Neural crest cell (in vitro differentiated cells): Measurements from ENCODE around the gene ATRN. TPM values are rescaled to one million over a fixed set of nuclear protein-coding genes. Genes with fewer than 3 reads are reported as not detected.
A peak's percentile ranks its signal among the peaks of the same experiment; 100 is the strongest.
"Not testable (repeated sequence)": the region's sequence is repeated elsewhere in the genome, so short reads cannot be mapped to it uniquely, and the experiment has no call there.

ENCODE experiments used
- DNase-seq: peaks from one replicate; pipeline ENCODE4 v3.0.0; 2021; ENCODE audit warnings: low read depth, mixed read lengths, low spot score
- H3K27ac Mint-ChIP-seq: one replicate; pipeline ENCODE4 v1.8.0; 2021; ENCODE audit warnings: mild to moderate bottlenecking, mixed read lengths; ENCODE audit not compliant: unreplicated experiment
- H3K27me3 Mint-ChIP-seq: 2 replicates; pipeline ENCODE4 v1.8.0; 2021; ENCODE audit warnings: low read depth, mild to moderate bottlenecking, mixed read lengths
- H3K36me3 Mint-ChIP-seq: 2 replicates; pipeline ENCODE4 v1.8.0; 2021; ENCODE audit warnings: low read depth, mild to moderate bottlenecking, mixed read lengths
- H3K4me1 Mint-ChIP-seq: 2 replicates; pipeline ENCODE4 v1.8.0; 2021; ENCODE audit warnings: mixed read lengths
- H3K4me3 Mint-ChIP-seq: one replicate; pipeline ENCODE4 v1.8.0; 2021; ENCODE audit warnings: mild to moderate bottlenecking, mixed read lengths
- H3K9me3 Mint-ChIP-seq: 2 replicates; pipeline ENCODE4 v1.8.0; 2021; ENCODE audit warnings: mixed read lengths
- total RNA-seq: library from RNA; stranded (reverse); gene quantifications from 2 replicates; pipeline ENCODE4 v1.2.1, GENCODE V29; 2021
- TF ChIP-seq, protein P1 (sequence below): fragments of 200-600 bp; sonication (generic); conservative IDR thresholded peaks from 2 replicates; pipeline ENCODE4 v1.5.0; 2021; ENCODE audit warnings: antibody characterized with exemption, mild to moderate bottlenecking

Gene ATRN
- total RNA-seq, 1 donor from 2014 or later: 28.6 TPM

DNA sequence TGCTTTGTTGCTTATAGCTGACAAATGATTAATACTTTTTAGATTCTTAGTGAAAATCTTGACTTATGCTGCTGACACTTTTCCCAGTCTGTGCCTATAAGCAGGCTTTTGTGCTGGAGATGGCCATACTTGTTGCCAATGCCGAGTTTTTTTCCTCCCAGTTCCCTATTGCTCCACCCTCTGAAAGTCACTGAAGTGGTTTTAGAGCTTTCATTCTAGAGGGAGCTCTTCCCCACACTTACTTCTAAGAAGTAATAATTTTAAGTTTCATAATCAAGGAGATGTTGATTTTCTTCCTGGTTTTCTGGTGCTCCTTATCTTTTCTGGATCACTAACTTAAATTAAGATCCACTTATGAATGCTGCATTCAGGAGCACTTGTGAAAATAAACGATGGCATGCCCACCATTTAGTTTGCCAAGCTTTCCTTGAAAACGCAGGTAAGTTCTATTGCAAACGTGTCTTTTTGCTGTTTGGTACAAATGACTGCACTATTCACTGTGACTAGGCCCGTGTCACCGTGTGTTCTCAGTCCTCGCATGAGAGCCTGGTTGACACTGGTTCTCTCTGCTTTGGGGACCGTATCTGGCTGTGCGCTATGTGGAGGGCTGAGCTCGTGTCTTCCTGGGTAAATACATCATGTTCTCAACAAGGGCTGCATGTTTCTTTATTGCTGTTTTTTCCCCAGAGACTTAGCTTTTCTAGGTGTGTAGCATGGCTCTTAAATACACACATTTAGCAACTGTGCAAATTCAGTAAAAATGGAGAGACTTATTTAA, 142.2 kb downstream of the ATRN start:
- H3K27me3 Mint-ChIP-seq: no peaks in the 10 kb centered on the region
- no peak overlapping the region for H3K4me3 Mint-ChIP-seq
- H3K27ac Mint-ChIP-seq: no peak overlapping the region
- TF ChIP-seq, protein P1, sequence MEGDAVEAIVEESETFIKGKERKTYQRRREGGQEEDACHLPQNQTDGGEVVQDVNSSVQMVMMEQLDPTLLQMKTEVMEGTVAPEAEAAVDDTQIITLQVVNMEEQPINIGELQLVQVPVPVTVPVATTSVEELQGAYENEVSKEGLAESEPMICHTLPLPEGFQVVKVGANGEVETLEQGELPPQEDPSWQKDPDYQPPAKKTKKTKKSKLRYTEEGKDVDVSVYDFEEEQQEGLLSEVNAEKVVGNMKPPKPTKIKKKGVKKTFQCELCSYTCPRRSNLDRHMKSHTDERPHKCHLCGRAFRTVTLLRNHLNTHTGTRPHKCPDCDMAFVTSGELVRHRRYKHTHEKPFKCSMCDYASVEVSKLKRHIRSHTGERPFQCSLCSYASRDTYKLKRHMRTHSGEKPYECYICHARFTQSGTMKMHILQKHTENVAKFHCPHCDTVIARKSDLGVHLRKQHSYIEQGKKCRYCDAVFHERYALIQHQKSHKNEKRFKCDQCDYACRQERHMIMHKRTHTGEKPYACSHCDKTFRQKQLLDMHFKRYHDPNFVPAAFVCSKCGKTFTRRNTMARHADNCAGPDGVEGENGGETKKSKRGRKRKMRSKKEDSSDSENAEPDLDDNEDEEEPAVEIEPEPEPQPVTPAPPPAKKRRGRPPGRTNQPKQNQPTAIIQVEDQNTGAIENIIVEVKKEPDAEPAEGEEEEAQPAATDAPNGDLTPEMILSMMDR: no peak
- peaks cover 2% of the 10 kb centered on the region for H3K36me3 Mint-ChIP-seq
- H3K4me1 Mint-ChIP-seq: peaks cover 11% of the 10 kb centered on the region
- H3K9me3 Mint-ChIP-seq: no peaks in the 10 kb centered on the region
- DNase-seq: no peak

DNA sequence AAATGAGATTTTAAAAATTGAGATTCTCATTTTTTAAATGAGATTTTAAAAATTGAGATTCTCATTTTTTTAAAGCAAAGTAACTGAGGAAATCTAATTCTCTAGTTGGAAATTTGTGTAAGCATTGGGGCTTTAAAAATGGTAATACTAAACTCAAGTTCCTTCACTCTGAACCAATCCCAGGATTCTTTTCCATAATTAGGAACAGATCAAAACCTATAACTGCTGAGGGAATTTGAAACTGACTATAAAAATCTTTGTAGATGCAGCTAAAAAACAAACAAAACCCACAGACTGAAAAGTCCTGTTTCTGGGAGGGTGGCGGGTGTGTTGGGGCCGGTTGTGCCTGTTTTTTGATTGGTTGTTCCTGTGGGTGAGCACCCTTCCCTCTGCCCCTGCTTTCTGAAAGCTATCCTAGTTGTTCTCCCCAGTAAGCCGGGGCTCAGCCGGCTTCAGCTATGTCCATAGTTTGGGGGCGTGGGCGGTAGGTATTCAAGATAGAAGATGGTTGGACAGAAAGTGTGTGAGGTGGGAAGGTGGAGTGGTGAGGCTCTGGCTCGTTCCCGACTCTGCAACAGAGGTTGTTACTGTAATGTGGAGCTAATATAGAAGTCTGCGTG, 143.1 kb downstream of the ATRN start:
- Mint-ChIP-seq H3K27ac (peak overlapping the region; percentile 21), H3K4me1 (peaks cover 11% of the 10 kb centered on the region), H3K4me3 (no peak overlapping the region), H3K27me3 (no peaks in the 10 kb centered on the region), H3K9me3 (no peaks in the 10 kb centered on the region), H3K36me3 (no peaks in the 10 kb centered on the region)
- DNase-seq: no peak
- TF ChIP-seq, protein P1: no peak

DNA sequence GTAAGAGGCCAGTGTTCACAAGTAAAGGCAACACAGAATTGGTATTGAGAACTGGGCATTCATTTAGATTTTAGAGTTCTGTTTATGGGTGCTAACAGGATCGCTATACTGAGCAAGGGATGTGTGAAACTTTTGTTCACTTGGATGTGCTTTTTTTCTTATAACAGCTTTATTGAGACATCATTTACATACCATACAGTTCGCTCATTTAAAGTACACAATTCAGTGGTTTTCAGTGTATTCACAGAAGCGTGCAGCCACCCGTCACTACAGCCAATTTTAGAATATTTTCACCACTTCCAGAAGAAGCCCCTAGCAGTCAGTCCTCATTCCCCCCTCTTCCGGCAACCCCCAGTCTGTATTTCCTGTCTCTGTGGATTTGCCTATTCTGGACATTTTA, 143.6 kb downstream of the ATRN start:
- Mint-ChIP-seq H3K36me3 (no peaks in the 10 kb centered on the region), H3K4me3 (no peak overlapping the region), H3K27me3 (no peaks in the 10 kb centered on the region), H3K4me1 (peaks cover 17% of the 10 kb centered on the region), H3K9me3 (no peaks in the 10 kb centered on the region), H3K27ac (peak overlapping the region; percentile 21)
- TF ChIP-seq, protein P1: no peak
- DNase-seq: no peak

DNA sequence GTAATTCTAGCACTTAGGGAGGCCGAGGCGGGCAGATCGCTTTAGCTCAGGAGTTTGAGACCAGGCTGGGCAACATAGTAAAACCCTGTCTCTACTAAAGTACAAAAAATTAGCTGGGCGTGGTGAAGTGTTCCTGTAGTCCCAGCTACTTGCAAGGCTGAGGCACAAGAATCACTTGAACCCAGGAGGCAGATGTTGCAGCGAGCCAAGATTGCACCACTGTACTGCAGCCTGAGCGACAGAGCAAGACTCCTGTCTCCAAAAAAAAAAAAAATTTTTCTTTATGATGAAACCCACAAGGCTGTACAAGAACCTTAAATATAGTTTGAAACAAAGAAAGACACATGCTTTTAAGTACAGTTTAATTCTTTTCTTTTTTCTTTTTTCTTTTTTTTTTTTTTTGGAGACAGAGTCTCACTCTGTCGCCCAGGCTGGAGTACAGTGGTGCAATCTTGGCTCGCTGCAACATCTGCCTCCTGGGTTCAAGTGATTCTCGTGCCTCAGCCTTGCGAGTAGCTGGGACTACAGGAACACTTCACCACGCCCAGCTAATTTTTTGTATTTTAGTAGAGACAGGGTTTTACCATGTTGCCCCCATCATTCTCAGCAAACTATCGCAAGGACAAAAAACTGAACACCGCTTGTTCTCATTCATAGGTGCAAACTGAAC, 144.5 kb downstream of the ATRN start:
- not testable (repeated sequence) for H3K27me3 Mint-ChIP-seq, H3K27ac Mint-ChIP-seq, DNase-seq, H3K36me3 Mint-ChIP-seq, H3K9me3 Mint-ChIP-seq, H3K4me3 Mint-ChIP-seq
- H3K4me1 Mint-ChIP-seq: peaks cover 17% of the 10 kb centered on the region

DNA sequence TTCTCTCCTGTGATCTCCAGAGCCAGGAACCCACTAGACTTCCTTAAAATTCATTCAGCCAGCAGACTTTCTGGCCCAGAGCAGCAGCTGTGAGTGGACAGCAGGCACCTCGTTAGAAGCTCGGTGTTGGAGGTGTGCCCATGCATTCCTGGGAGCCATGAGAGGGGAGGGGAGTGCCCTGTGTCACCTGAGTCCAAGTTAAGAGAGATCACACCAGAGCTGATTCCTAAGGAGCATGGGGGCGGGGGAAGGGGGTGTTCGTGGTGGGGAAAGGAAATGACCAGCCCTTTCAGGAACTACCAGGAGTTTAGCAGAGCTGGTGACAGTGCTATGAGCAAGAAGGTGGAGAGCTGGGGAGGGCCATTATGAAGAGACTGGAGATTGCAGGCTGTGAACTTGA, 145.4 kb downstream of the ATRN start:
- Mint-ChIP-seq H3K4me1 (peaks cover 20% of the 10 kb centered on the region), H3K27ac (no peak overlapping the region), H3K4me3 (no peak overlapping the region), H3K27me3 (no peaks in the 10 kb centered on the region), H3K36me3 (no peaks in the 10 kb centered on the region), H3K9me3 (peaks cover 3% of the 10 kb centered on the region)
- TF ChIP-seq, protein P1: no peak
- no peak for DNase-seq

DNA sequence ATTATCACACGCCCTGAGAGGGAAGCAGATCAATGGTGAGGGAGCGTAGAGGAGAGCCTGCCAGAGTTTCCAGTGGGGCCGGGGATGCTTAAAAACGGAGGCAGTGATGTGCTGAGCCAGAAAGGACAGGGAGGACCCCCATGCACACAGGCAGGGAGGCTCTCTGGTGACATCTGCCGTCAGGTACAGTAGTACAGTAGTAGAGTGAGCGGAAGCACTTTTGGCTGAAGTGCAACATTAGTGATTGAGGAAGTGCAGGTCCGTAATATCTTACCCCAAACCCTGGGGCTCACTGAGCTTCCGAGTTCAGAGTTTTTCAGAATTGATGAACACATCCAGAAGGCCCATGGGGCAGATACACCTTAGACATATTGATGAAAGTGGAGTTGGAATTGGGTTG, 150.3 kb downstream of the ATRN start:
- Mint-ChIP-seq H3K4me3 (no peak overlapping the region), H3K27ac (no peak overlapping the region), H3K36me3 (no peaks in the 10 kb centered on the region), H3K27me3 (no peaks in the 10 kb centered on the region), H3K4me1 (peaks cover 44% of the 10 kb centered on the region), H3K9me3 (peaks cover 3% of the 10 kb centered on the region)
- TF ChIP-seq, protein P1: no peak
- no peak for DNase-seq
